Upper lobe of right lung (tissue), 1 donor: ENCODE data around the gene UXS1. TPM values are rescaled to one million over a fixed set of nuclear protein-coding genes. Genes with fewer than 3 reads are reported as not detected.

ENCODE experiments used
- ATAC-seq: fragments of 200-7000 bp; cut with Tn5 transposase; one replicate; pipeline ENCODE4 v1.9.1; 2020; ENCODE audit warnings: mild to moderate bottlenecking, moderate library complexity
- DNase-seq: peaks from one replicate; pipeline ENCODE4 v3.0.0-alpha.2; 2020
- H3K27ac ChIP-seq: fragments of 200-600 bp; one replicate; pipeline ENCODE4 v1.8.0; 2022
- H3K27me3 ChIP-seq: fragments of 200-600 bp; one replicate; pipeline ENCODE4 v1.8.0; 2022; ENCODE audit warnings: mild to moderate bottlenecking
- H3K36me3 ChIP-seq: fragments of 200-600 bp; one replicate; pipeline ENCODE4 v1.8.0; 2022
- H3K4me1 ChIP-seq: fragments of 200-600 bp; one replicate; pipeline ENCODE4 v1.8.0; 2022
- H3K4me3 ChIP-seq: fragments of 200-600 bp; one replicate; pipeline ENCODE4 v1.8.0; 2022; ENCODE audit warnings: mild to moderate bottlenecking
- H3K9me3 ChIP-seq: fragments of 200-600 bp; one replicate; pipeline ENCODE4 v1.8.0; 2022
- intact Hi-C: fragments of 100-400 bp; cut with DNase I; formaldehyde crosslinking; loops from one replicate; pipeline ENCODE4 v1.11.0; 2022
- total RNA-seq: library from RNA; stranded (reverse); fragmentation: NEBNext Ultra II Directional; extraction: Animal tissue kit (Norgen Biotek cat#: 25700); gene quantifications from one replicate; pipeline ENCODE4 v1.2.1, GENCODE V29; 2021
- TF ChIP-seq, protein P1 (sequence below): fragments of 200-600 bp; IDR thresholded peaks from one replicate; pipeline ENCODE4 v1.8.0; 2022; ENCODE audit warnings: antibody characterized with exemption
- donor health status: DM: no; HTN: yes; CAD: no; lungs with severe emphysema.

Gene UXS1
- total RNA-seq, 1 donor from 2014 or later, result 64.8 TPM

DNA sequence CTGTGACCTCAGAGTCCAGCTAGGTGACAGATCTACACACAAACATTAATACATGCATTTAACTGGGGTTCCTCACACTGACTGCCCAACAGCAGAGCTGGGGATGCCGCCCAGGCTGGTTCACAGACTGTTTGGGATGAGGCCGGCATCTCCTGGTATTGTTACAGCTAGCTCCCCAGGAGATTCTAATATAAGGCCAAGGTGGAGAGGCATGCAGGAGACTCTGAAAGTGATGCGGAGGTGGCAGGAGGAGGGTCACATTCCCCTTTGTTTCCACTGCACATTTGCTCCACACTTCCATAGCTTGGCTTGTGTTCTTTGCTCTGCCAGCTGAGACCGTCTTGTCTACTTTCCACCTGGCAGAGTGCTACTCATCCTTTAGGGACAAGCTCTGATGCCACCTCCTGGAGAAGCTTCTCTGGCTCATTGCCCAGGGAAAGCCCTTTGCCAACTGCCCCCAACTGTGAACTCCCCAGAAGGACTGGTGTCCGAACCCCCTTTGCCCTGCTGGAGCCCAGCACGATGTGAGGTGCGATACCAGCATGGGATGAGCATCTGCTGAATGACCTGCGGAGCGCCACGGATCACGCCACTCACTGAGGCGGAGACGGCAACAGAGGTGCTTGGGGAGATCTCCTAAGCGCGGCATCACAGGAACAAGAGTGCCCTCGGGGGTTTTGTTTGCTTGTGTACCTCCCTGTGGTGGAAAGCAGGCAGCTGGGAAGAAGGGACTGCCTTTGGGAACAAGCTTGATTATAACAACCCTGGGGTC lies 88.8 kb downstream of the UXS1 start:
- no peak for DNase-seq
- Histone ChIP-seq H3K4me3 (no peak overlapping the region), H3K27ac (no peak overlapping the region), H3K36me3 (peaks cover 24% of the 10 kb centered on the region), H3K27me3 (no peaks in the 10 kb centered on the region), H3K9me3 (no peaks in the 10 kb centered on the region), H3K4me1 (no peaks in the 10 kb centered on the region)
- TF ChIP-seq, protein P1, sequence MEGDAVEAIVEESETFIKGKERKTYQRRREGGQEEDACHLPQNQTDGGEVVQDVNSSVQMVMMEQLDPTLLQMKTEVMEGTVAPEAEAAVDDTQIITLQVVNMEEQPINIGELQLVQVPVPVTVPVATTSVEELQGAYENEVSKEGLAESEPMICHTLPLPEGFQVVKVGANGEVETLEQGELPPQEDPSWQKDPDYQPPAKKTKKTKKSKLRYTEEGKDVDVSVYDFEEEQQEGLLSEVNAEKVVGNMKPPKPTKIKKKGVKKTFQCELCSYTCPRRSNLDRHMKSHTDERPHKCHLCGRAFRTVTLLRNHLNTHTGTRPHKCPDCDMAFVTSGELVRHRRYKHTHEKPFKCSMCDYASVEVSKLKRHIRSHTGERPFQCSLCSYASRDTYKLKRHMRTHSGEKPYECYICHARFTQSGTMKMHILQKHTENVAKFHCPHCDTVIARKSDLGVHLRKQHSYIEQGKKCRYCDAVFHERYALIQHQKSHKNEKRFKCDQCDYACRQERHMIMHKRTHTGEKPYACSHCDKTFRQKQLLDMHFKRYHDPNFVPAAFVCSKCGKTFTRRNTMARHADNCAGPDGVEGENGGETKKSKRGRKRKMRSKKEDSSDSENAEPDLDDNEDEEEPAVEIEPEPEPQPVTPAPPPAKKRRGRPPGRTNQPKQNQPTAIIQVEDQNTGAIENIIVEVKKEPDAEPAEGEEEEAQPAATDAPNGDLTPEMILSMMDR, result no peak
- no peak for ATAC-seq
- intact Hi-C loops, result no loop called here

DNA sequence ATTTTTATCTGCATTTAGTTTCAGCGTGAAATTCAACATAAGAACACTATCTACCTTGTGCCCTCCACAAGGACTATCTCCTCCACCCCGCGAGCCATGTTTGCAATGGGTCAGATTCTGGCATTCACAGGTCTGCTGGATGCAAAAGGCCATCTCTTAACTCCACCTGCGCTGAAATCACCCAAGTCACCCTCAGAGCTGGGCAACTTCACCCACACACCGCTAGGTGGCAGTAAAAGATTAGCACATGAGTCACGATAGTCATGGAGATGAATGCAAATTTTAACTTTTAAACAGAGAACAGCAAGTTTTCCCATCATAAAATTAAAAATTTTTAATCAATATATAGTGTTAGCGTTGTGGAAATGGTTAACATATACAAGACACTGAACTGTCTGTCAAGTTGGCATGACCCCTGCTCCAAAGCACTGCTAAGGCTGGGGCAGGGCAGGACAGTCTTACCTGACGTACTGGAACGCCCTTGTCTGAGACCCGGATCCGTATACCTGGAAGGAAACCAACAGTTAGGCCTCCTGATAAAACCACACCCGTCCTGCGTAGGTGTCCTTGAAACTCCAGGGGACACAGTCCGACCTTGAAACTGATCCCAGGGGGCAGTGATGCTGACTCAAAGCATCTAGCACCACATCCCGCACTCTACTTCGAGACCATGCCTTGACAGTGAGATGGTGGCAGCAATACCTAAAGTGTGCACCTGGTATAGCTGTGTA lies 89.6 kb downstream of the UXS1 start:
- no peaks in the 10 kb centered on the region for H3K27me3 ChIP-seq
- H3K4me1 ChIP-seq, result no peaks in the 10 kb centered on the region
- TF ChIP-seq, protein P1, result peak; percentile 96
- peaks cover 19% of the 10 kb centered on the region for H3K36me3 ChIP-seq
- no peaks in the 10 kb centered on the region for H3K9me3 ChIP-seq
- H3K4me3 ChIP-seq, result no peak overlapping the region
- ATAC-seq (peak; percentile 74), DNase-seq (no peak)
- intact Hi-C loops, result no loop called here
- no peak overlapping the region for H3K27ac ChIP-seq

DNA sequence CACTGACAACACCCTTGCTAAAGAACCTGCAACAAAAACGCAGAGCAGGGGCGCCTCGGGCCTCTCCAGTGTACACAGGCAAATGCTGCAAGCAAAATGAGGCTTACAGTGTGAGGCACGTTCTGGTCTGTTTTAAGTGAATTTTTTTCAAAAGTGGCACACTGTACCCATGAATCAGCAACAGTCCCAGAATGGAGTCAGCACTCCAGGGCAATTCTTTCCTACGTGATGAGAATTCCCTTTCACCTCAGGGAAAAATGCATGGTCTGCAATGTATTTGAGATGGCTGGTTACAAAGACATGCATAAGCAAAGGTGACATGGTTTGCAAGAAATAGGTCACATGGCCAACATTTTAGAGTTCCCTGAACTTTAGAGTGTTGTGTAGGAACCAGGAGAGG lies 94.4 kb downstream of the UXS1 start:
- H3K27ac ChIP-seq, result no peak overlapping the region
- intact Hi-C loops, result no loop called here
- H3K4me3 ChIP-seq, result no peak overlapping the region
- no peaks in the 10 kb centered on the region for H3K27me3 ChIP-seq
- no peaks in the 10 kb centered on the region for H3K9me3 ChIP-seq
- ATAC-seq (no peak), DNase-seq (no peak)
- peaks cover 26% of the 10 kb centered on the region for H3K36me3 ChIP-seq
- no peaks in the 10 kb centered on the region for H3K4me1 ChIP-seq
- TF ChIP-seq, protein P1, result no peak

DNA sequence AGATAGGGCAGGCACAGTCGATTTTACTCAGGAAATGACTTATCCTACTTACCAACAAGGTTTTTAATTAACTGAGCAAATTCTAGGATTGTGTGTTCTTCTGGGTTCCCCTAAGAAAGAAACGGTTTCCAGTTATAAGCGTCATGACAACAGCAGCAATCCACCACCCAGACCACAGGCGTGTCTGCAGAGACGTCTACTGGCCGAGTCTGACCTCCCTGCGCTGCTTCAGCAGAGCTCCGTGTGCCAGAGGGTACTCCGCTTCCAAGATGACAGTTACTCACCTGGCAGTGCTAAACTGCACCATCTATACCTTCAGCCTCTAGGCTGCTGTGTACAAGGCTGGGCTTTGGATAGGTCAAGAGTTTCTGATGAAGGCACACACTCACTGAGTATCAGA lies 95.4 kb downstream of the UXS1 start:
- Histone ChIP-seq H3K9me3 (no peaks in the 10 kb centered on the region), H3K4me1 (no peaks in the 10 kb centered on the region), H3K36me3 (peaks cover 36% of the 10 kb centered on the region), H3K27ac (no peak overlapping the region), H3K27me3 (no peaks in the 10 kb centered on the region), H3K4me3 (no peak overlapping the region)
- DNase-seq (no peak), ATAC-seq (no peak)
- TF ChIP-seq, protein P1, result no peak
- intact Hi-C loops, result no loop called here

DNA sequence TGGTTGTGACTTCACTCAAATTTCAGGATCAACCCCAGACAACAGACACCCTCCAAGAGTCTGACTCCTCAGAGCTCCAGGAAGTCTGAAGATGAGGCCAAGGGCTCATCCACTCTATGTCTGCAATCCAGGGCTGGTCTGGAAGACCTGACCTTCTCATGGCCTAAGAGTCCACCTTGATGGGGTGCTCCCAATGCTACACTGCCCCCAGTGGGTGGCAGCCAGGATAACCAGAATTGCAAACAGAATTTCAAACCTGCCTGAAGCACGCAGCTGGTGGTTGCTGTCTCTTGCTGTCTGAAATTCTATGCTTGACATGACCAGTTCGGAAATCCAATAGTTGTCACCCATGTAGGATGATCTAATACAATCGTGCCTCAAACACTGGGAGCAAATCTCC lies 96.0 kb downstream of the UXS1 start:
- DNase-seq (no peak), ATAC-seq (no peak)
- Histone ChIP-seq H3K27ac (no peak overlapping the region), H3K9me3 (no peaks in the 10 kb centered on the region), H3K36me3 (peaks cover 39% of the 10 kb centered on the region), H3K4me3 (no peak overlapping the region), H3K4me1 (no peaks in the 10 kb centered on the region), H3K27me3 (no peaks in the 10 kb centered on the region)
- TF ChIP-seq, protein P1, result peak; percentile 30
- intact Hi-C loops, result no loop called here
